KMS-11 (cell line): ENCODE data around the gene FYCO1.

ENCODE experiments used
- H2AFZ ChIP-seq: fragments of 200-600 bp; sonication (generic); 2 replicates; pipeline ENCODE4 v1.6.1; 2016; ENCODE audit warnings: antibody characterized with exemption, mixed run types, low read depth
- H3K27ac ChIP-seq: fragments of 200-600 bp; sonication (generic); 2 replicates; pipeline ENCODE4 v1.6.1; 2016; ENCODE audit warnings: mild to moderate bottlenecking, mixed run types
- H3K27me3 ChIP-seq: fragments of 200-600 bp; sonication (generic); 2 replicates; pipeline ENCODE4 v1.6.1; 2017; ENCODE audit warnings: mild to moderate bottlenecking, low read depth, mixed run types, moderate library complexity; ENCODE audit not compliant: insufficient read depth
- H3K36me3 ChIP-seq: fragments of 200-600 bp; sonication (generic); 2 replicates; pipeline ENCODE4 v1.6.1; 2017; ENCODE audit warnings: mild to moderate bottlenecking, mixed run types; ENCODE audit not compliant: insufficient read depth
- H3K4me1 ChIP-seq: fragments of 200-600 bp; sonication (generic); 2 replicates; pipeline ENCODE4 v1.6.1; 2016; ENCODE audit warnings: mild to moderate bottlenecking, low read depth, mixed run types; ENCODE audit not compliant: poor library complexity, severe bottlenecking
- H3K4me2 ChIP-seq: fragments of 200-600 bp; sonication (generic); 2 replicates; pipeline ENCODE4 v1.7.0; 2016; ENCODE audit warnings: mild to moderate bottlenecking, mixed run types
- H3K4me3 ChIP-seq: fragments of 200-600 bp; sonication (generic); IDR thresholded peaks from 2 replicates; pipeline ENCODE4 v1.6.1; 2017; ENCODE audit warnings: low read depth, low read length, mixed read lengths; ENCODE audit not compliant: insufficient read depth
- H3K79me2 ChIP-seq: fragments of 200-600 bp; sonication (generic); 2 replicates; pipeline ENCODE4 v1.6.1; 2016; ENCODE audit warnings: low read depth, mixed run types; ENCODE audit not compliant: insufficient read depth
- H3K9ac ChIP-seq: fragments of 200-600 bp; sonication (generic); 2 replicates; pipeline ENCODE4 v1.6.1; 2016; ENCODE audit warnings: mild to moderate bottlenecking, mixed run types
- H4K20me1 ChIP-seq: fragments of 200-600 bp; sonication (generic); 2 replicates; pipeline ENCODE4 v1.6.1; 2016; ENCODE audit warnings: mild to moderate bottlenecking, mixed run types; ENCODE audit not compliant: insufficient read depth
- CTCF ChIP-seq: fragments of 200-600 bp; sonication (generic); conservative IDR thresholded peaks from 2 replicates; pipeline ENCODE4 v1.6.1; 2017; ENCODE audit warnings: low read depth, mild to moderate bottlenecking, antibody characterized with exemption, low read length, moderate library complexity, mixed read lengths

The FYCO1 gene

GRCh38 chr3:46013316-46014094 is 17.9 kb upstream of the FYCO1 start:
- Histone ChIP-seq H3K79me2 (no peaks in the 10 kb centered on the region), H4K20me1 (no peaks in the 10 kb centered on the region), H3K4me2 (no peak overlapping the region), H3K36me3 (no peaks in the 10 kb centered on the region), H3K27ac (no peak overlapping the region), H3K27me3 (no peaks in the 10 kb centered on the region), H3K4me3 (no peak overlapping the region), H3K4me1 (peaks cover 12% of the 10 kb centered on the region), H3K9ac (no peak overlapping the region), H2AFZ (no peak overlapping the region)
- TF ChIP-seq CTCF, result no peak

GRCh38 chr3:46012246-46012645 is 16.6 kb upstream of the FYCO1 start:
- Histone ChIP-seq H3K36me3 (no peaks in the 10 kb centered on the region), H3K9ac (no peak overlapping the region), H3K4me1 (peaks cover 12% of the 10 kb centered on the region), H3K27ac (no peak overlapping the region), H3K27me3 (no peaks in the 10 kb centered on the region), H3K4me2 (no peak overlapping the region), H4K20me1 (no peaks in the 10 kb centered on the region), H3K4me3 (no peak overlapping the region), H3K79me2 (no peaks in the 10 kb centered on the region), H2AFZ (no peak overlapping the region)
- TF ChIP-seq CTCF, result no peak

GRCh38 chr3:46010519-46011113 is 15.0 kb upstream of the FYCO1 start:
- Histone ChIP-seq H3K4me2 (no peak overlapping the region), H3K27ac (no peak overlapping the region), H3K4me1 (peaks cover 12% of the 10 kb centered on the region), H3K9ac (no peak overlapping the region), H4K20me1 (no peaks in the 10 kb centered on the region), H3K36me3 (no peaks in the 10 kb centered on the region), H2AFZ (no peak overlapping the region), H3K27me3 (no peaks in the 10 kb centered on the region), H3K4me3 (no peak overlapping the region), H3K79me2 (no peaks in the 10 kb centered on the region)
- no peak for TF ChIP-seq CTCF

GRCh38 chr3:46008058-46008457 is 12.4 kb upstream of the FYCO1 start:
- Histone ChIP-seq H2AFZ (no peak overlapping the region), H3K4me3 (no peak overlapping the region), H3K4me1 (peaks cover 12% of the 10 kb centered on the region), H3K4me2 (no peak overlapping the region), H3K36me3 (no peaks in the 10 kb centered on the region), H4K20me1 (no peaks in the 10 kb centered on the region), H3K27ac (no peak overlapping the region), H3K79me2 (no peaks in the 10 kb centered on the region), H3K9ac (no peak overlapping the region), H3K27me3 (no peaks in the 10 kb centered on the region)
- TF ChIP-seq CTCF, result no peak
